K562 (cell line): ENCODE results near the gene CUX1. TPM values are rescaled to one million over a fixed set of nuclear protein-coding genes. Genes with fewer than 3 reads are reported as not detected.
A peak's percentile ranks its signal among the peaks of the same experiment; 100 is the strongest.

Experiments used
- ARNT ChIP-seq, 2 experiments: fragments of 450-650 bp; IDR thresholded peaks; 2 replicates each; pipeline ENCODE4 v1.6.1; 2016; ENCODE audit warnings: mild to moderate bottlenecking in 1 of 2
- BDP1 ChIP-seq: IDR thresholded peaks from 3 replicates; pipeline ENCODE4 v1.6.1; 2011; ENCODE audit not compliant: insufficient read length, insufficient read depth
- COPS2 ChIP-seq: fragments of 450-650 bp; conservative IDR thresholded peaks from 2 replicates; pipeline ENCODE4 v1.6.1; 2016; ENCODE audit warnings: mild to moderate bottlenecking, moderate library complexity
- ELF2 ChIP-seq: fragments of 250-450 bp; sonication (Bioruptor Pico); IDR thresholded peaks from 2 replicates; pipeline ENCODE4 v1.5.0; 2021; ENCODE audit warnings: mild to moderate bottlenecking
- KAT7 ChIP-seq: sonication (generic); formaldehyde crosslinking; IDR thresholded peaks from 2 replicates; pipeline ENCODE4 v1.8.0; 2022; ENCODE audit warnings: missing genetic modification reagents, mild to moderate bottlenecking, borderline replicate concordance
- MNT ChIP-seq, 2 experiments: fragments of 450-650 bp; conservative IDR thresholded peaks; 2 replicates each; pipeline ENCODE4 v1.6.1; 2017; ENCODE audit warnings: mild to moderate bottlenecking in 2 of 2, moderate library complexity in 2 of 2
- RBM17 ChIP-seq: fragments of 200-400 bp; formaldehyde crosslinking; IDR thresholded peaks from 2 replicates; pipeline ENCODE4 v1.6.1; 2017; ENCODE audit warnings: low read depth, mild to moderate bottlenecking, low read length, borderline replicate concordance
- TBP ChIP-seq: optimal IDR thresholded peaks from 2 replicates; pipeline ENCODE3; 2011; ENCODE audit warnings: low read depth, low read length, improper control_type of control experiment
- TCFL5 ChIP-seq: fragments of 250-450 bp; sonication (Bioruptor Pico); conservative IDR thresholded peaks from 2 replicates; pipeline ENCODE4 v1.6.1; 2021; ENCODE audit warnings: mild to moderate bottlenecking, moderate library complexity, matching md5 sums
- USF1 ChIP-seq: sonication (generic); formaldehyde crosslinking; IDR thresholded peaks from 2 replicates; pipeline ENCODE4 v1.9.0; 2022; ENCODE audit warnings: mild to moderate bottlenecking, missing genetic modification reagents
- ZNF407 ChIP-seq: fragments of 450-650 bp; IDR thresholded peaks from 2 replicates; pipeline ENCODE4 v1.6.1; 2016; ENCODE audit warnings: low read depth
- polyA plus RNA-seq, 8 experiments: library from polyadenylated mRNA; depleted of rRNA in 4 of 8; stranded (reverse) in 5 of 8; unstranded in 3 of 8; fragments of >200 nt; fragmentation: Nextera tagmentation in 2 of 8; fragmentation: Illumina TruSeq in 1 of 8; extraction: Ambion mirVana in 2 of 8; extraction: Trizol in 1 of 8; gene quantifications; 2 replicates each; pipeline versions ENCODE4 v1.2.1 to v1.2.3, GENCODE V29; 2011 to 2014; ENCODE audit warnings: inconsistent platforms in 1 of 8, missing spikeins in 1 of 8
- total RNA-seq, 7 experiments: library from RNA; depleted of rRNA in 6 of 7; stranded (reverse); fragments of >200 nt in 6 of 7; fragmentation: Illumina TruSeq in 2 of 7; extraction: Trizol in 2 of 7; gene quantifications; 2 replicates each; pipeline versions ENCODE4 v1.2.1 to v1.2.3, GENCODE V29; 2011 to 2021; ENCODE audit warnings: low replicate concordance in 1 of 7
- TF ChIP-seq, protein P1 (sequence below): fragments of 200-800 bp; sonication (Bioruptor generic); IDR thresholded peaks from 2 replicates; pipeline ENCODE4 v1.6.1; 2017; ENCODE audit warnings: missing genetic modification characterization, missing compliant biosample characterization
- TF ChIP-seq, protein P2 (sequence below): sonication (generic); formaldehyde crosslinking; IDR thresholded peaks from 2 replicates; pipeline ENCODE4 v1.8.0; 2023; ENCODE audit warnings: mild to moderate bottlenecking, missing genetic modification reagents

The CUX1 gene
- total and polyA plus RNA-seq, 9 of the 15 experiments (the other 6 are each of a cell fraction or from before 2014, with no cell fraction given): 3.6 to 55.3 (median 25.2) TPM

DNA sequence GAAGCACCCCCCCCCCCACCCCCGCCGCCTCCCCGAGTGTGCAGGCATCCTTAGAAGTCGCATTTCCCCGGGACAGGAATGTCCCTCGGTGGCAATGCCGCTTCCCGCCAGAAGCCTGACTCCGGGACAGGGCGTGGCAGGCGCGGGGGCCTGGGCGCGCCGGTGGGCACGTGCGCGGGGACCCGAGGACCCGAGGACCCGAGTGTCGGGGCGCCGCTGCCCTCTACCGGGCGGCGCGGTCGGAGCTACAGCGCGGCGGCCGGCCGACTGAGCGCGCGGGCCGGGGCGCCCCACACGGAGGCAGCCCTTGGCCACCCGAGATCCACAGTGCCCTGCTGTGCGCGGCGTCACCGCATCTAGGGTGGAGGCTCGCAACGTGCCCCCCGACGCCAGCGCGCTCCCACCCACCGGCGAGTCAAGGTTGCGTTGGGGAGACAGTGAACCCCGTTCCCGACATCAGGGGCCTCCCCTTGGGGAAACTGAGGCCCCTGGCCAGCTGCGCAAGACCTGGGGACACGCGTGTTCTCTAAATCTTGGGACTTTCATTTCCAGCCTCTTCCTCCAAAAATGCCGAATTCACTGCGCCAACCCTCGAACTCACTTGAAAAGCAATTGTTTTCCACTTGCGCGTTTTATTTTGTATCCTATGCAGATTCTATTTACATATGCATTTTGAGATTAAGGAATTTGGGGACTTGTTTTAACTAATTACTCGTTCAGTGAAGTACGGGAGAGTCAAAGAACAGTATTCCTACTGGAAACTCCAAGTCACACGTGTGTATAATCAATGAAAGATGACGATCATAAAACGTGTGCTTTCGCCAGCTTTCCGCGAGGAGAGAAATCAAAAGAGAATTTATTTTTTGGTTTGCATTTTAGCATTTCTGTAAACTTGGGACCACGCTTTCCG is 3.1 kb upstream of the CUX1 start (continued):
- TF ChIP-seq, protein P1, sequence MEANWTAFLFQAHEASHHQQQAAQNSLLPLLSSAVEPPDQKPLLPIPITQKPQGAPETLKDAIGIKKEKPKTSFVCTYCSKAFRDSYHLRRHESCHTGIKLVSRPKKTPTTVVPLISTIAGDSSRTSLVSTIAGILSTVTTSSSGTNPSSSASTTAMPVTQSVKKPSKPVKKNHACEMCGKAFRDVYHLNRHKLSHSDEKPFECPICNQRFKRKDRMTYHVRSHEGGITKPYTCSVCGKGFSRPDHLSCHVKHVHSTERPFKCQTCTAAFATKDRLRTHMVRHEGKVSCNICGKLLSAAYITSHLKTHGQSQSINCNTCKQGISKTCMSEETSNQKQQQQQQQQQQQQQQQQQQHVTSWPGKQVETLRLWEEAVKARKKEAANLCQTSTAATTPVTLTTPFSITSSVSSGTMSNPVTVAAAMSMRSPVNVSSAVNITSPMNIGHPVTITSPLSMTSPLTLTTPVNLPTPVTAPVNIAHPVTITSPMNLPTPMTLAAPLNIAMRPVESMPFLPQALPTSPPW: peak; percentile 88
- TF ChIP-seq ARNT (IDR thresholded peaks at IDR 0.05) (no peak), TCFL5 (CRISPR knock-in tag) (no peak), BDP1 (no peak), ZNF407 (no peak), COPS2 (no peak), ELF2 (CRISPR knock-in tag) (no peak; the same call in 1 of the 2 replicates), KAT7 (CRISPR knock-in tag) (peak; percentile 81; the same call in 1 of the 2 replicates), RBM17 (no peak), TBP (peak; percentile 12), USF1 (CRISPR knock-in tag) (peak; percentile 64), MNT (conservative IDR thresholded peaks at IDR 0.05) (peak; percentile 32 to 60)
- TF ChIP-seq, protein P2, sequence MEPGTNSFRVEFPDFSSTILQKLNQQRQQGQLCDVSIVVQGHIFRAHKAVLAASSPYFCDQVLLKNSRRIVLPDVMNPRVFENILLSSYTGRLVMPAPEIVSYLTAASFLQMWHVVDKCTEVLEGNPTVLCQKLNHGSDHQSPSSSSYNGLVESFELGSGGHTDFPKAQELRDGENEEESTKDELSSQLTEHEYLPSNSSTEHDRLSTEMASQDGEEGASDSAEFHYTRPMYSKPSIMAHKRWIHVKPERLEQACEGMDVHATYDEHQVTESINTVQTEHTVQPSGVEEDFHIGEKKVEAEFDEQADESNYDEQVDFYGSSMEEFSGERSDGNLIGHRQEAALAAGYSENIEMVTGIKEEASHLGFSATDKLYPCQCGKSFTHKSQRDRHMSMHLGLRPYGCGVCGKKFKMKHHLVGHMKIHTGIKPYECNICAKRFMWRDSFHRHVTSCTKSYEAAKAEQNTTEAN (CRISPR knock-in tag): no peak
